HG03460 (cell line): Measurements from ENCODE around the gene TPSAB1.

Experiments used
- ATAC-seq: cut with Tn5 transposase; IDR thresholded peaks from one replicate; pipeline ENCODE4 v1.9.1; 2021; ENCODE audit not compliant: unreplicated experiment

Gene TPSAB1

GRCh38 chr16:1209081-1209480, 31.4 kb upstream of the TPSAB1 start:
- no peak for ATAC-seq

DNA sequence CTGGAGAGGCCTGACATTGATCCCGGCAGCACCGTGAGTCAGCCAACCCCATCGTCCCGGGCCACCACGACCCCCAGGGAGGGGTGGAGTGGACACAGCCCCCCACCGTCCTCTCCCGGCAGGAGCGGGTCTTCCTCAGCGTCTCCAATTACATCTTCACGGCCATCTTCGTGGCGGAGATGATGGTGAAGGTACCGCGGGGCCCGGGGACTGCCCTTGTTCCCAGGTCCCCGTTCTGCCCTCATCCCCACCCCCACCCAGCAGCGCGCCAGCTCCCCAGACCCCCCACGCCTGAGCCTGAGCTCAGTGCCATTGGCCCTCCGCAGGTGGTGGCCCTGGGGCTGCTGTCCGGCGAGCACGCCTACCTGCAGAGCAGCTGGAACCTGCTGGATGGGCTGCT, 30.0 kb upstream of the TPSAB1 start:
- ATAC-seq = no peak

GRCh38 chr16:1211451-1212268, 28.8 kb upstream of the TPSAB1 start:
- no peak for ATAC-seq

DNA sequence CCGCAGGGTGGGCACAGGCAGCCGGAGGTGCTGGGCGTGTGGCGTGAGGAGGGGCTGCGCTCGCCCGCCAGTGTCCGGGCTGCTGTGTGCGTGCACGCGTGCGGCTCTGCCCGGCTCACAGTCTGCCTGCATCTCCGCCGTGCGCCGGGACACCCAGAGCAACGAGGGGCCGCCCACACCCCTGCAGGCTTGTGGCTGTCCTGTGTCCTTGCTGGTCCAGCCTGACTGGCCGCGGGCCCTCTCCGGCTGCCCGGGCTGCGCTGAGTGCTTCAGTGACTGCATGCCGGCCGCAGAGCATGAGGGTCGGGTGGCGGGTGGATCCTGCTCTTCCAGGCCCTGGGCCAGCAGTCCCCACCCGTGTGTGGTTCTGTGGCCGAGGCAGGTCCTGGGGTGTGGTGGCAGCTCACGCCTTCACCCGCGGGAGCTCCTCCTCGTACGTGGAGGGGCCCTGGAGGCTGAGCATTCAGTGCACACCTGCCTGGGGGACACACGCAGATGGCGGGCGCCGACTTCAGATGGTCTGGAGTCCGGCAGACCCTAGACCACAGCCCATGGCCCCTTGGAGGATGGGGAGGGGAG, 27.8 kb upstream of the TPSAB1 start:
- ATAC-seq = no peak

DNA sequence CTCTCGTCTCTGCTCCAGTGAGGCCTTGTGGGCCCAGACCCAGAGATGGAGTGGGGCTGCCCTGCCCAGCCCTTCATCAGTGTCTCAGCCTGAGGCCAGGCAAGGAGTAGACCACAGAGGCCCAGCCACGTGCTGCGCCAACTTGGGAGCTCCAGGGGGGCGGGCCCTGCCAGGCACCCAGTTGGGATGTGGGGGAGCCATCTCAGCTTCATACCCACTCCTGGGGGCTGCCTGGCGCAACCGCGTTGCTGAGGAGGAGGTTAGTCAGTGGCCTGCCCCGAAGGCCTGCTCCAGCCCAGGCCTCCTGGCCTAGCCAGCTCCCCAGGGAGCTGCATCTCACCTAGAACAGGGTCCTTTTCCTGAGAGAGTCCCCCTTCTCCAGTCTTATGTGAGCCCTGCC, 27.3 kb upstream of the TPSAB1 start:
- ATAC-seq = no peak

GRCh38 chr16:1213796-1214372, 26.6 kb upstream of the TPSAB1 start:
- no peak for ATAC-seq

GRCh38 chr16:1214719-1215118, 25.8 kb upstream of the TPSAB1 start:
- ATAC-seq = no peak

DNA sequence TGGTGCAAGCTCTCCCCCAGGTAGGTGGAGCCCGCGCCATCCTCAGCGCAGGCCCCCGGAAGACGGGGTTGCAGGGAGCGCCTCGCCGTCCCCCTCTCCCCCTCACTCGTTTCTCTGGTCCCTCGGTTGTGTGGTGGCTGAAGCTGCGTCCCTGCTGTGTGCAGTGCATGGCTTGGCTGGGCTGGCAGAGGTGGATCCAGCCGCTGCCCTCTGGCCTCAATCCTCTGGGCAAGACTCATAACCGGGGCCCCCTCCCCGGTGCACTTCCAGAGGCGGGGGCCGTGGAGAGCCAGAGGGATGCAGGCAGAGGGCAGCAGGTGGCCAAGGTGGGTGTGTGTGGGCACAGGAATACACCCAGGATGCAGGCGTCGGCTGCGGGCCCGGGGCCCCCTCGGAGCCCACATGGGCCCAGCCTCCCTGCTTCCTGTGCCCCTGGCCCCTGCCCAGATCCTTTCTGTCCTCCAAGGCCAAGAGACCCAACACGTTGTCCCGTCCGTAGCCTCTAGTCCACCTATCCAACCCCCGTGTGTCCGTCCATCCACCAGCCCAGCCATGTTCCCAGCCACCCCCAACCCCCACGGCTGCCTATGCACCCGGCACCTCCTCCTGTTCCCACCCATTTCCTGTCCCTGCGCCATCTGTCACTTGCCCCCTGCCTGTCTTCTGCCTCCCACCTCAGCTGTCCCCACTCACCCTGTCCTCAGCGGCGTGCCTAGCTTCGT, 24.8 kb upstream of the TPSAB1 start:
- ATAC-seq = no peak

GRCh38 chr16:1216296-1216619, 24.2 kb upstream of the TPSAB1 start:
- ATAC-seq = no peak

GRCh38 chr16:1216681-1217400, 23.7 kb upstream of the TPSAB1 start:
- ATAC-seq = no peak

GRCh38 chr16:1217526-1217925, 23.0 kb upstream of the TPSAB1 start:
- ATAC-seq = no peak

- no peak for ATAC-seq
Measured at GRCh38 chr16:1218061-1218929, 22.2 kb upstream of the TPSAB1 start.

DNA sequence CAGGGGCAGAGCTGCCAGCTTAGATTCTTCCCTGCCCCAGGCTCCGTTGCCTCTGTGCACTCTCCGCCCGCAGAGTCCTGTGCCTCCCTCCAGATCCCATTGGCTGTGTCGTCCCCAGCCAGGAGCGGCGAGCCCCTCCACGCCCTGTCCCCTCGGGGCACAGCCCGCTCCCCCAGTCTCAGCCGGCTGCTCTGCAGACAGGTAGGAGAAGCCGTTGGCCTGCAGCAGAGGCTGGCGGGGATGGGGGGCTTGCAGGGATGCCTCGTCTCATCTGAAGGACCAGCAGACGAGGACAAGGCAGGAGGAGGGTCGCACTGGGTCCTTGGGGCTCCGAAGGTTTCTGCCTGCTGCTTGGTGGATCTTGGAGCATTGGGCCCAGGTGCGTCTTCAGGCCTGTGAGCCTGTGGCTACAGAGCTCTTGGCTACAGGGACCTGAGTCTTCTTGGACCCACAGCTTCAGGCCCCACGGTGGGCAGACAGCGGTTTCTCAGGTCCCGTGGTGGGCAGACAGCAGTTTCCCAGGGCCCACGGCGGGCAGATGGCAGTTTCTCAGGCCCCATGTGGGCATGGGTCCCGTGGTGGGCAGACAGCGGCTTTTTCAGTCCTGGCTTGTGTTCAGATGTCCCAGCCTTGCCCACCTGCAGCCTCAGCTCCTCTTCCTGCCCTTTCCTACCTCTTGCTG, 21.4 kb upstream of the TPSAB1 start:
- no peak for ATAC-seq

- ATAC-seq = no peak
Measured at GRCh38 chr16:1220098-1220728, 20.3 kb upstream of the TPSAB1 start.

DNA sequence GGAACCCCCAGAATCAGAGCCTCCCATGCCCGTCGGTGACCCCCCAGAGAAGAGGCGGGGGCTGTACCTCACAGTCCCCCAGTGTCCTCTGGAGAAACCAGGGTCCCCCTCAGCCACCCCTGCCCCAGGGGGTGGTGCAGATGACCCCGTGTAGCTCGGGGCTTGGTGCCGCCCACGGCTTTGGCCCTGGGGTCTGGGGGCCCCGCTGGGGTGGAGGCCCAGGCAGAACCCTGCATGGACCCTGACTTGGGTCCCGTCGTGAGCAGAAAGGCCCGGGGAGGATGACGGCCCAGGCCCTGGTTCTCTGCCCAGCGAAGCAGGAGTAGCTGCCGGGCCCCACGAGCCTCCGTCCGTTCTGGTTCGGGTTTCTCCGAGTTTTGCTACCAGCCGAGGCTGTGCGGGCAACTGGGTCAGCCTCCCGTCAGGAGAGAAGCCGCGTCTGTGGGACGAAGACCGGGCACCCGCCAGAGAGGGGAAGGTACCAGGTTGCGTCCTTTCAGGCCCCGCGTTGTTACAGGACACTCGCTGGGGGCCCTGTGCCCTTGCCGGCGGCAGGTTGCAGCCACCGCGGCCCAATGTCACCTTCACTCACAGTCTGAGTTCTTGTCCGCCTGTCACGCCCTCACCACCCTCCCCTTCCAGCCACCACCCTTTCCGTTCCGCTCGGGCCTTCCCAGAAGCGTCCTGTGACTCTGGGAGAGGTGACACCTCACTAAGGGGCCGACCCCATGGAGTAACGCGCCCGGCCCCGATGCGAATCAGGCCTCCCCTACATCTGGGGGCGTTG, 19.5 kb upstream of the TPSAB1 start:
- no peak for ATAC-seq

DNA sequence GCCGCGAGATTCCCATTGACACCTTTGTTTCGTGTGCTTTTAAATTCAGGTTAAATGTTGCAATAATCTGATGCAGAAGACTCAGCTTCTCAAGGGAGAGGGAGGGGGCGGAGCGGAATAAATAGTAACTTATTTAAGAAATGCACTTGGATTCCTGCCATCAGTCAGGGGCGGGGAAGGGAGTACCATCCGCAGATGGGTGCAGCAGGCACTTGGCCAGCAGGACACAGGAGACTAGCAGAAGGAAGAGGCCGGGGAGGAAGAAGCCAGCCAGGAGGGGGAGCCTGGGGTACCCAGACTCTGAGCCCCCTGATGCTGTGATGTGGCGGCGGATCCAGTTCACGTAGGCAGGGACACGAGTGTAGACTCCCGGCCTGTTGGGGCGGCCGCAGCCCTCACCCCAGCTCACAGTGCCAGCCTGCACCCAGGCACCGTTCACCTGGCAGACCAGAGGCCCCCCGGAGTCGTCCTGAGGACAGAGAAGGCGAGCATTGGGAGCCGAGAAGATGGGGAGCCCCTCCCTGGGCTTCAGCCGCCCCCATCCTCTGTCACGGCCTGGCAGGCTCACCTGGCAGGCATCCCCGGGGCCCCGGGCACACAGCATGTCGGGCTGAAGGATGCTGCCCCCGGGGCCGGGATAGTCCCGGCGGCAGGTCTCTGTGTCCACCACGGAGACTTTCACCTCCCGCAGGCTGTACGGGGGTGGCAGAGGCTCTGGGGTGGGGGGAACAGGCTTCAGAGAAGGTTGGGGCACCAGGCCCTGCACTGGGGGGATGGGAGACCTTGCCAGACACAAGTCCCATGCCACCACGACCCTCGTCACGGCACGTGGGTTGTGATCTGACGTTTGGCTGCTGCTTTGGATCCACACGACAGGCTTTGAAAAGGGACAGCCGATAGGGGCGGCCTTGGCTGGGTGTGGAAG, 18.6 kb upstream of the TPSAB1 start:
- no peak for ATAC-seq

GRCh38 chr16:1222553-1223354, 17.8 kb upstream of the TPSAB1 start:
- no peak for ATAC-seq
